SU-DHL-6 (cell line): Measurements from ENCODE around the gene UBE2E1.
A peak's percentile ranks its signal among the peaks of the same experiment; 100 is the strongest.

ENCODE experiments used
- H2AFZ ChIP-seq: fragments of 200-600 bp; sonication (generic); 2 replicates; pipeline ENCODE4 v1.6.1; 2014; ENCODE audit warnings: low read depth, mild to moderate bottlenecking, moderate library complexity, mixed read lengths, antibody characterized with exemption, low read length; ENCODE audit not compliant: severe bottlenecking
- H3F3A ChIP-seq: fragments of 200-600 bp; shearing (Covaris generic); 2 replicates; pipeline ENCODE4 v1.6.0; 2016; ENCODE audit warnings: antibody characterized with exemption, mild to moderate bottlenecking; ENCODE audit not compliant: insufficient read depth
- H3K27ac ChIP-seq: fragments of 200-600 bp; sonication (generic); 2 replicates; pipeline ENCODE4 v1.5.1; 2016; ENCODE audit warnings: low read depth, mild to moderate bottlenecking, low read length, moderate library complexity, mixed read lengths
- H3K27me3 ChIP-seq: fragments of 200-600 bp; sonication (generic), shearing (Covaris generic); 2 replicates; pipeline ENCODE4 v1.6.0; 2014; ENCODE audit warnings: mild to moderate bottlenecking, low read length
- H3K36me3 ChIP-seq: fragments of 200-600 bp; sonication (generic); 2 replicates; pipeline ENCODE4 v1.6.1; 2014; ENCODE audit warnings: mild to moderate bottlenecking, low read length, mixed read lengths
- H3K4me2 ChIP-seq: fragments of 300-600, 200-600 bp; shearing (Covaris generic), sonication (generic); 2 replicates; pipeline ENCODE4 v1.6.0; 2014; ENCODE audit warnings: low read length, low read depth, mild to moderate bottlenecking; ENCODE audit not compliant: poor library complexity, severe bottlenecking
- H3K4me3 ChIP-seq: fragments of 200-600 bp; sonication (generic); 2 replicates; pipeline ENCODE4 v1.5.1; 2014; ENCODE audit warnings: antibody characterized with exemption, low read length, mild to moderate bottlenecking, mixed read lengths; ENCODE audit not compliant: insufficient read depth, poor library complexity, severe bottlenecking
- H3K79me2 ChIP-seq: fragments of 200-600 bp; sonication (generic); 2 replicates; pipeline ENCODE4 v1.6.1; 2014; ENCODE audit warnings: mild to moderate bottlenecking, low read length, moderate library complexity; ENCODE audit not compliant: insufficient read depth
- H3K9ac ChIP-seq: fragments of 200-600 bp; sonication (generic); 2 replicates; pipeline ENCODE4 v1.7.0; 2014; ENCODE audit warnings: mild to moderate bottlenecking, low read length
- H3K9me2 ChIP-seq: fragments of 200-600 bp; sonication (generic); replicated peaks from 2 replicates; pipeline ENCODE4 v1.6.1; 2014; ENCODE audit warnings: low read length; ENCODE audit not compliant: insufficient read depth
- H3K9me3 ChIP-seq: fragments of 200-600 bp; sonication (generic); 2 replicates; pipeline ENCODE4 v1.6.1; 2014; ENCODE audit warnings: low read length, mixed read lengths; ENCODE audit not compliant: insufficient read depth
- H4K20me1 ChIP-seq: fragments of 200-600 bp; sonication (generic); 2 replicates; pipeline ENCODE4 v1.6.1; 2014; ENCODE audit warnings: low read depth, mild to moderate bottlenecking, antibody characterized with exemption, low read length, moderate library complexity, mixed read lengths
- CTCF ChIP-seq: fragments of 200-600 bp; sonication (generic); IDR thresholded peaks from one replicate; pipeline ENCODE4 v1.5.1; 2017; ENCODE audit warnings: antibody characterized with exemption, mild to moderate bottlenecking, low read length, moderate library complexity; ENCODE audit not compliant: insufficient read depth, poor library complexity, severe bottlenecking
- EZH2phosphoT487 ChIP-seq: fragments of 200-600 bp; sonication (generic), shearing (Covaris generic); conservative IDR thresholded peaks from 2 replicates; pipeline ENCODE4 v1.6.1; 2018; ENCODE audit warnings: mild to moderate bottlenecking, antibody characterized with exemption, low read length, moderate library complexity, mixed read lengths

The UBE2E1 gene

GRCh38 chr3:23831517-23832394 is 26.0 kb downstream of the UBE2E1 start:
- H4K20me1 ChIP-seq: peaks cover 7% of the 10 kb centered on the region
- H3K4me2 ChIP-seq: no peak overlapping the region
- TF ChIP-seq EZH2phosphoT487 (no peak), CTCF (no peak)

GRCh38 chr3:23832523-23832922 is 26.8 kb downstream of the UBE2E1 start:
- Histone ChIP-seq H3K9ac (no peak overlapping the region), H3K27ac (no peak overlapping the region), H3K36me3 (no peaks in the 10 kb centered on the region), H4K20me1 (peaks cover 3% of the 10 kb centered on the region; the same call in 1 of the 2 replicates), H3F3A (no peaks in the 10 kb centered on the region; the same call in 1 of the 2 replicates), H3K9me3 (no peaks in the 10 kb centered on the region), H3K27me3 (no peaks in the 10 kb centered on the region), H3K4me3 (no peak overlapping the region), H3K4me2 (no peak overlapping the region), H3K79me2 (no peaks in the 10 kb centered on the region), H3K9me2 (no peaks in the 10 kb centered on the region), H2AFZ (no peak overlapping the region)
- TF ChIP-seq CTCF: no peak
- TF ChIP-seq EZH2phosphoT487: no peak

More at GRCh38 chr3:23831517-23832394, 26.0 kb downstream of the UBE2E1 start:
- Histone ChIP-seq H3K4me3 (no peak overlapping the region), H2AFZ (no peak overlapping the region), H3K27me3 (no peaks in the 10 kb centered on the region), H3K9me2 (no peaks in the 10 kb centered on the region), H3F3A (no peaks in the 10 kb centered on the region; the same call in 1 of the 2 replicates), H3K27ac (no peak overlapping the region), H3K9ac (no peak overlapping the region), H3K9me3 (no peaks in the 10 kb centered on the region), H3K79me2 (no peaks in the 10 kb centered on the region), H3K36me3 (no peaks in the 10 kb centered on the region)

- Histone ChIP-seq H3K9me3 (no peaks in the 10 kb centered on the region), H3K27ac (no peak overlapping the region), H3K27me3 (no peaks in the 10 kb centered on the region), H3K9ac (no peak overlapping the region), H4K20me1 (peaks cover 3% of the 10 kb centered on the region; the same call in 1 of the 2 replicates), H3K4me2 (no peak overlapping the region), H3K4me3 (no peak overlapping the region), H2AFZ (no peak overlapping the region), H3K9me2 (no peaks in the 10 kb centered on the region), H3F3A (no peaks in the 10 kb centered on the region), H3K79me2 (no peaks in the 10 kb centered on the region), H3K36me3 (no peaks in the 10 kb centered on the region)
- peak; percentile 12 for TF ChIP-seq CTCF
- no peak for TF ChIP-seq EZH2phosphoT487
Observed at GRCh38 chr3:23834082-23834870, 28.5 kb downstream of the UBE2E1 start.
